SU-DHL-6 (cell line): Measurements from ENCODE around the gene POFUT2.

Experiments used
- H2AFZ ChIP-seq: fragments of 200-600 bp; sonication (generic); 2 replicates; pipeline ENCODE4 v1.6.1; 2014; ENCODE audit warnings: low read depth, mild to moderate bottlenecking, moderate library complexity, mixed read lengths, antibody characterized with exemption, low read length; ENCODE audit not compliant: severe bottlenecking
- H3F3A ChIP-seq: fragments of 200-600 bp; shearing (Covaris generic); 2 replicates; pipeline ENCODE4 v1.6.0; 2016; ENCODE audit warnings: antibody characterized with exemption, mild to moderate bottlenecking; ENCODE audit not compliant: insufficient read depth
- H3K27ac ChIP-seq: fragments of 200-600 bp; sonication (generic); 2 replicates; pipeline ENCODE4 v1.5.1; 2016; ENCODE audit warnings: low read depth, mild to moderate bottlenecking, low read length, moderate library complexity, mixed read lengths
- H3K27me3 ChIP-seq: fragments of 200-600 bp; sonication (generic), shearing (Covaris generic); 2 replicates; pipeline ENCODE4 v1.6.0; 2014; ENCODE audit warnings: mild to moderate bottlenecking, low read length
- H3K36me3 ChIP-seq: fragments of 200-600 bp; sonication (generic); 2 replicates; pipeline ENCODE4 v1.6.1; 2014; ENCODE audit warnings: mild to moderate bottlenecking, low read length, mixed read lengths
- H3K4me2 ChIP-seq: fragments of 300-600, 200-600 bp; shearing (Covaris generic), sonication (generic); 2 replicates; pipeline ENCODE4 v1.6.0; 2014; ENCODE audit warnings: low read length, low read depth, mild to moderate bottlenecking; ENCODE audit not compliant: poor library complexity, severe bottlenecking
- H3K4me3 ChIP-seq: fragments of 200-600 bp; sonication (generic); 2 replicates; pipeline ENCODE4 v1.5.1; 2014; ENCODE audit warnings: antibody characterized with exemption, low read length, mild to moderate bottlenecking, mixed read lengths; ENCODE audit not compliant: insufficient read depth, poor library complexity, severe bottlenecking
- H3K79me2 ChIP-seq: fragments of 200-600 bp; sonication (generic); 2 replicates; pipeline ENCODE4 v1.6.1; 2014; ENCODE audit warnings: mild to moderate bottlenecking, low read length, moderate library complexity; ENCODE audit not compliant: insufficient read depth
- H3K9ac ChIP-seq: fragments of 200-600 bp; sonication (generic); 2 replicates; pipeline ENCODE4 v1.7.0; 2014; ENCODE audit warnings: mild to moderate bottlenecking, low read length
- H3K9me2 ChIP-seq: fragments of 200-600 bp; sonication (generic); replicated peaks from 2 replicates; pipeline ENCODE4 v1.6.1; 2014; ENCODE audit warnings: low read length; ENCODE audit not compliant: insufficient read depth
- H3K9me3 ChIP-seq: fragments of 200-600 bp; sonication (generic); 2 replicates; pipeline ENCODE4 v1.6.1; 2014; ENCODE audit warnings: low read length, mixed read lengths; ENCODE audit not compliant: insufficient read depth
- H4K20me1 ChIP-seq: fragments of 200-600 bp; sonication (generic); 2 replicates; pipeline ENCODE4 v1.6.1; 2014; ENCODE audit warnings: low read depth, mild to moderate bottlenecking, antibody characterized with exemption, low read length, moderate library complexity, mixed read lengths
- EZH2phosphoT487 ChIP-seq: fragments of 200-600 bp; sonication (generic), shearing (Covaris generic); conservative IDR thresholded peaks from 2 replicates; pipeline ENCODE4 v1.6.1; 2018; ENCODE audit warnings: mild to moderate bottlenecking, antibody characterized with exemption, low read length, moderate library complexity, mixed read lengths
- TF ChIP-seq, protein P1 (sequence below): fragments of 200-600 bp; sonication (generic); IDR thresholded peaks from one replicate; pipeline ENCODE4 v1.5.1; 2017; ENCODE audit warnings: antibody characterized with exemption, mild to moderate bottlenecking, low read length, moderate library complexity; ENCODE audit not compliant: insufficient read depth, poor library complexity, severe bottlenecking

The POFUT2 gene

DNA sequence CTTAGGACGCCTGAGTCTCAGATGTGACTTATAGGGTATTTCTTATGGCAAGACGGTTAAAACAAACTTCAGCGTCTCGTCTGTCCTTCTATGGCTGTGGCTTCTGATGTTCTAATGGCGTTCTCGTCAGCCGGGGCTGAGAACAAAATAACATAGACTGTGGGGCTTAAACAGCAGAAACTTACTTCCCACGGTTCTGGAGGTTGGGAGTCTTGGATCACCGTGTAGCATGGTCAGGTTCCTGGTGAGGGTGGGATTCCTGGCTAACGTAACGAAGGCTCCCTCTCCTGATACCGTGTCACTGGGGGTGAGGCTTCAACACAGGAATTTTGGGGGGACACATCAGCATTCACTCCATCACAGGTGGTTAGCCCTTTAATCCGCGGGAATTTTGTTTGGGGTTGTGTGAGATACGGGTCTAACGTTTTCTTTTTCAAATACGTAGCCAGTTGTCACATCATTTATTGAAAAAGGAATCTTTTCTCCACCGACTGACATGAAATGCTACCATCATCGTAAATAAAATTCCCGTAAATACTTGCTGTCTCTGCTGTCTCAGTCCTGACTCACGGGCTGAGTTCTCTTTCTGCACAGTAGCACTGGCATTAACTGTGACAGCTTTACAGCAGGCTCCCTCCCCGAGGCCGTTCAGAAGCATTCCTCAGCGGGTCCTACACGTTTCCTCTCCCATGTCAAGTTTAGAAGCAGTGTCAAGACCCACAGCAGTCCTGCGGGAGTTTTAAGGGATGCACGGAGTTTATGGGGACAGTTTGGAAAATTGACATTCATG lies 8.1 kb upstream of the POFUT2 start:
- no peaks in the 10 kb centered on the region for H3K27me3 ChIP-seq
- no peak for TF ChIP-seq EZH2phosphoT487
- TF ChIP-seq, protein P1, sequence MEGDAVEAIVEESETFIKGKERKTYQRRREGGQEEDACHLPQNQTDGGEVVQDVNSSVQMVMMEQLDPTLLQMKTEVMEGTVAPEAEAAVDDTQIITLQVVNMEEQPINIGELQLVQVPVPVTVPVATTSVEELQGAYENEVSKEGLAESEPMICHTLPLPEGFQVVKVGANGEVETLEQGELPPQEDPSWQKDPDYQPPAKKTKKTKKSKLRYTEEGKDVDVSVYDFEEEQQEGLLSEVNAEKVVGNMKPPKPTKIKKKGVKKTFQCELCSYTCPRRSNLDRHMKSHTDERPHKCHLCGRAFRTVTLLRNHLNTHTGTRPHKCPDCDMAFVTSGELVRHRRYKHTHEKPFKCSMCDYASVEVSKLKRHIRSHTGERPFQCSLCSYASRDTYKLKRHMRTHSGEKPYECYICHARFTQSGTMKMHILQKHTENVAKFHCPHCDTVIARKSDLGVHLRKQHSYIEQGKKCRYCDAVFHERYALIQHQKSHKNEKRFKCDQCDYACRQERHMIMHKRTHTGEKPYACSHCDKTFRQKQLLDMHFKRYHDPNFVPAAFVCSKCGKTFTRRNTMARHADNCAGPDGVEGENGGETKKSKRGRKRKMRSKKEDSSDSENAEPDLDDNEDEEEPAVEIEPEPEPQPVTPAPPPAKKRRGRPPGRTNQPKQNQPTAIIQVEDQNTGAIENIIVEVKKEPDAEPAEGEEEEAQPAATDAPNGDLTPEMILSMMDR = no peak
- no peaks in the 10 kb centered on the region for H3K79me2 ChIP-seq
- H3F3A ChIP-seq = no peaks in the 10 kb centered on the region
- H3K4me2 ChIP-seq = no peak overlapping the region
- no peak overlapping the region for H3K27ac ChIP-seq
- H3K9me3 ChIP-seq = no peaks in the 10 kb centered on the region
- no peaks in the 10 kb centered on the region for H4K20me1 ChIP-seq
- no peak overlapping the region for H3K9ac ChIP-seq
- H3K36me3 ChIP-seq = no peaks in the 10 kb centered on the region
- no peaks in the 10 kb centered on the region for H3K9me2 ChIP-seq
- H2AFZ ChIP-seq = no peak overlapping the region
- H3K4me3 ChIP-seq = no peak overlapping the region

DNA sequence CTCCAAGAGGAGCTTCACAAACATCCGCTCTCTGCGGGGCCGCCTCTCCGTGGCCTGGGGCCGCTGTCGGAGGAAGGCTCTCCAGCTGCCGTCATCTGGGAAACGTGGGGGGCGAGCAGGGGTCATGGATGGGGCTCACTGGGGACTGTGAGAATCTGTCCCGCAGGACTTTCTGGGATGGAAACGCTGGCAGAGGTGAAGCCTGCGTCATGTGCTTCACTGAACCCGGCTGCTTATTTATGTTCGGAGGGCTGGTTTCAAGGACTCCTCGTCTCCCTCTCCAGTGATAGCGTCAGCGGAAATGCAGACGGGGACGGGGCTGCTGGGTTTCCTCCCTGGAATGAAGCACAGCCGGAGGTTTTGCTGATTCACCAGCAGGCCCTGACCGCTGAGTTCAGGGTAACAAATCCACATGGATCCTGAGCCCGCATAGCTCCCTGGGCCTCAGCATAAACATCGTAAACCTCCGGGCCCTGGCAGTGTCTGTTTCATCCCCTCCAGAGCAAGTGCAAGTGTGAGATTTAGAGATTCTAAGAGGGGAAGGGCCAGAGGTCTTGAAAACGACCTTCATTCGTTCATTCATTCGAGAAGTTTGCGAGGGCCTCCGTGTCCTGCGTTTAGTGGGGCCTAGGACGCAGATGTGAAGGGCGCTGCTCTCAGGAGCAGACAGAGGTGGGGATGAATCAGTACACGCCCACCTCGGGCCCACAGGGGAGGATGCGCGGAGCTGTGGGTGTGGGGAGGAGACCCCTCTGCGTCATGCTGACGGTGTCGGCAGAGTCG lies 7.0 kb upstream of the POFUT2 start:
- Histone ChIP-seq H3K9ac (no peak overlapping the region), H2AFZ (no peak overlapping the region), H3K27ac (no peak overlapping the region), H3F3A (no peaks in the 10 kb centered on the region), H3K9me3 (no peaks in the 10 kb centered on the region), H3K36me3 (no peaks in the 10 kb centered on the region), H3K9me2 (no peaks in the 10 kb centered on the region), H3K79me2 (no peaks in the 10 kb centered on the region), H3K27me3 (no peaks in the 10 kb centered on the region), H3K4me3 (no peak overlapping the region), H4K20me1 (no peaks in the 10 kb centered on the region), H3K4me2 (no peak overlapping the region)
- no peak for TF ChIP-seq EZH2phosphoT487
- TF ChIP-seq, protein P1 = no peak

DNA sequence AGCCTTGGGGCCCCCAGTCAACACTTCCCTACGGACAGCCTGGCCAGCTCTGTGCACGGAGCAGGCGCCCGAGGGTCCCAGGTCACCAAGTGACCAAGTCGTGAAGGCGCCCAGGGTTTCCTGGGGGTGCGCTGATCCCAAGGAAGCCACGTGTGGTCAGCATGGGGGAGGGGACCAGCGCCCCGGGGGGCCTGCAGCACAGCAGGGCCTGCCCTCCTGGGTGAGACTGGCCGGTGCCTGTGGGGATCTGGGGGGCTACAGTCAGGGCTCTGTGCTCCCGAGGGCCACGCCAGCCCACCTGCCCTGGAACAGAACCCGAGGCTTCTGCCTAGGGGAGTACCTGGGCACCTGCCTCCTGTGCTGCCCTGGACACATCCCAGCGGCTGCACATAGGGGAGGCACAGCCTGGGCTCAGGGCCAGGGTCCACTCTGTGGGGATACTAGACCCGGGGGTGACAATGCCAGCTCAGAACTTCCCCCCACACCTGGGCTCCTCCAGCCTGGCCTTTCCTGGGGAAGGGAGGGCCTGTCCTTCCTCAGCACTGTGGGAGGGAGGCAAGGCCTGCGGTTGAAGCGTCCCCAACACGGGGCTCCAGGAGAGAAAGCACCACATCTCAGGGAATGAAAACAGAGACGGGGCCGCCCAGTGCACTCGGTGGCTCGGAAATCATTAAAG lies 6.2 kb upstream of the POFUT2 start:
- H3F3A ChIP-seq = no peaks in the 10 kb centered on the region
- H3K27ac ChIP-seq = no peak overlapping the region
- TF ChIP-seq EZH2phosphoT487 = no peak
- TF ChIP-seq, protein P1 = no peak
- no peaks in the 10 kb centered on the region for H3K27me3 ChIP-seq
- no peaks in the 10 kb centered on the region for H3K36me3 ChIP-seq
- H3K4me3 ChIP-seq = no peak overlapping the region
- no peak overlapping the region for H2AFZ ChIP-seq
- H4K20me1 ChIP-seq = no peaks in the 10 kb centered on the region
- no peaks in the 10 kb centered on the region for H3K9me3 ChIP-seq
- no peaks in the 10 kb centered on the region for H3K79me2 ChIP-seq
- H3K4me2 ChIP-seq = no peak overlapping the region
- no peaks in the 10 kb centered on the region for H3K9me2 ChIP-seq
- H3K9ac ChIP-seq = no peak overlapping the region
